ENCODE measurements around the gene GAS6.

DNA sequence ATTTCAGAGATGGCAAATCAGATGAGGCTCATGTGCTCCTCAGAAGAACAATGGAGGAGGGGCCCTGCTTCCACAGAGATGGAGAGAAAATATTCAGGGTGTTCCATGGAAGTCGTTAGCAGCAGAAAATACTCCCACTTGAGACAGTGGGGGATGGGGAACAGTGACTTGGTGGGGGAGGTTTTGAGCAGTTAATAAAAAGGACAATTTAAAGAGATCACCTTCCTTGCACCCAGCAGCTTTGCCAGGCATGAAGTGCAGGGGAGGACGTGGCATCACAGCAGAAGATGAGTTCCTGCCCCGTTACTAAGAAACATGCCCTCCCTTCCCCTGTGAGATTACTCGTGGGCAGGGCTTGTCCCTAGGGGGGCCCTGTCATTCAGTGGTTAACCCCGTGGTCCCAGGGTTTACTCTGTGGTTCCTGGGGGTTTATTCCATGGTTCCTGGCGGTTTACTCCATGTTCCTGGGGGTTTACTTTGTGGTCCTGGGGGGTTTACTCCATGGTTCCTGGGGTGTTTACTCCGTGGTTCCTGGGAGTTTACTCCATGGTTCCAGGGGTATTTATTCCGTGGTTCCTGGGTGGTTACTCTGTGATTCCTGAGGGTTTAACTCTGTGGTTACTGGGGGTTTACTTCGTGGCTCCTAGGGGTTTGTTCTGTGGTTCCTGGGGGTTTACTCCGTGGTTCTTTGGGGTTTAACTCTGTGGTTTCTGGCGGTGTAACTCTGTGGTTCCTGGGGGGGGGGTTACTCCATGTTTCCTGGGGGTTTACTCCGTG is 55.6 kb downstream of the GAS6 start:
- TF ChIP-seq, protein P1, sequence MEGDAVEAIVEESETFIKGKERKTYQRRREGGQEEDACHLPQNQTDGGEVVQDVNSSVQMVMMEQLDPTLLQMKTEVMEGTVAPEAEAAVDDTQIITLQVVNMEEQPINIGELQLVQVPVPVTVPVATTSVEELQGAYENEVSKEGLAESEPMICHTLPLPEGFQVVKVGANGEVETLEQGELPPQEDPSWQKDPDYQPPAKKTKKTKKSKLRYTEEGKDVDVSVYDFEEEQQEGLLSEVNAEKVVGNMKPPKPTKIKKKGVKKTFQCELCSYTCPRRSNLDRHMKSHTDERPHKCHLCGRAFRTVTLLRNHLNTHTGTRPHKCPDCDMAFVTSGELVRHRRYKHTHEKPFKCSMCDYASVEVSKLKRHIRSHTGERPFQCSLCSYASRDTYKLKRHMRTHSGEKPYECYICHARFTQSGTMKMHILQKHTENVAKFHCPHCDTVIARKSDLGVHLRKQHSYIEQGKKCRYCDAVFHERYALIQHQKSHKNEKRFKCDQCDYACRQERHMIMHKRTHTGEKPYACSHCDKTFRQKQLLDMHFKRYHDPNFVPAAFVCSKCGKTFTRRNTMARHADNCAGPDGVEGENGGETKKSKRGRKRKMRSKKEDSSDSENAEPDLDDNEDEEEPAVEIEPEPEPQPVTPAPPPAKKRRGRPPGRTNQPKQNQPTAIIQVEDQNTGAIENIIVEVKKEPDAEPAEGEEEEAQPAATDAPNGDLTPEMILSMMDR (IDR thresholded peaks at IDR 0.05) = no peak
- TF ChIP-seq POLR2A (IDR thresholded peaks at IDR 0.05) = no peak
